ENCODE data around the gene PSME1. TPM values are rescaled to one million over a fixed set of nuclear protein-coding genes. Genes with fewer than 3 reads are reported as not detected.

The PSME1 gene
- total and polyA plus RNA-seq, 10 of the 15 experiments (the other 5 are each of a cell fraction or from before 2014, with no cell fraction given), result 250 to 1,378 (median 412) TPM

GRCh38 chr14:24113801-24114531 lies 22.0 kb upstream of the PSME1 start (continued):
- TF ChIP-seq SUPT20H (IDR thresholded peaks at IDR 0.05; ENCODE audit: borderline replicate concordance, control insufficient read depth, low read depth, low read length) (no peak), BACH1 (IDR thresholded peaks at IDR 0.05; ENCODE audit: borderline replicate concordance) (no peak), GATAD2B (conservative IDR thresholded peaks at IDR 0.05; ENCODE audit: low read depth) (no peak), ZBTB40 (IDR thresholded peaks at IDR 0.05; ENCODE audit: borderline replicate concordance) (peak; percentile 84; the same call in 1 of the 2 replicates), BCL3 (IDR thresholded peaks at IDR 0.05; ENCODE audit: borderline replicate concordance, insufficient read depth, low read depth, low read length, poor library complexity, severe bottlenecking) (peak; percentile 27), MTA2 (IDR thresholded peaks at IDR 0.05; ENCODE audit: low read depth) (peak; percentile 56; the same call in 1 of the 2 replicates), PAX8 (IDR thresholded peaks at IDR 0.05) (peak; percentile 70; the same call in 1 of the 2 replicates), E4F1 (IDR thresholded peaks at IDR 0.05; ENCODE audit: borderline replicate concordance, partially characterized antibody) (no peak), SMAD1 (IDR thresholded peaks at IDR 0.05; ENCODE audit: low read depth, partially characterized antibody) (peak; percentile 57), RB1 (IDR thresholded peaks at IDR 0.05; ENCODE audit: borderline replicate concordance) (0 out of 2 replicates have a peak, but pooled peaks have one; percentile 22), ZNF622 (IDR thresholded peaks at IDR 0.05) (no peak), TCF7 (IDR thresholded peaks at IDR 0.05; ENCODE audit: borderline replicate concordance) (peak; percentile 64; the same call in 1 of the 2 replicates), CHD2 (IDR thresholded peaks at IDR 0.05; ENCODE audit: borderline replicate concordance, low read depth, low read length) (peak; percentile 77; the same call in 1 of the 2 replicates), ZNF592 (IDR thresholded peaks at IDR 0.05) (no peak), STAT3 (IDR thresholded peaks at IDR 0.05; ENCODE audit: low read depth, low read length) (no peak), STAT1 (conservative IDR thresholded peaks at IDR 0.05) (no peak), SP1 (IDR thresholded peaks at IDR 0.05; ENCODE audit: low read depth, low read length) (no peak)
